ENCODE results near the gene PSMD9.

- TF ChIP-seq CTCF (IDR thresholded peaks at IDR 0.05; ENCODE audit: borderline replicate concordance, extremely low read depth, low read length, poor library complexity, severe bottlenecking) (no peak), EZH2 (IDR thresholded peaks at IDR 0.05; ENCODE audit: borderline replicate concordance, low read depth, low read length, severe bottlenecking) (no peak)
These were observed 31.0 kb upstream of the PSMD9 start for GRCh38 chr12:121857322-121858246.
